22Rv1 (cell line): Measurements from ENCODE around the gene TPPP.

Experiments
- H3K27ac ChIP-seq: fragments of 450-650 bp; 2 replicates; pipeline ENCODE4 v1.5.1; 2017
- CTCF ChIP-seq: fragments of 450-650 bp; IDR thresholded peaks from 2 replicates; pipeline ENCODE4 v1.5.1; 2017; ENCODE audit warnings: mild to moderate bottlenecking
- ZFX ChIP-seq: fragments of 450-650 bp; IDR thresholded peaks from 2 replicates; pipeline ENCODE4 v1.6.1; 2017; ENCODE audit warnings: antibody characterized with exemption, borderline replicate concordance

Gene TPPP

GRCh38 chr5:620586-621180 lies 72.5 kb downstream of the TPPP start:
- no peak for TF ChIP-seq CTCF

GRCh38 chr5:620152-620551 lies 73.0 kb downstream of the TPPP start:
- H3K27ac ChIP-seq = no peak overlapping the region
- TF ChIP-seq ZFX = no peak

More at GRCh38 chr5:620586-621180, 72.5 kb downstream of the TPPP start:
- H3K27ac ChIP-seq = no peak overlapping the region

GRCh38 chr5:619444-619843 lies 73.7 kb downstream of the TPPP start:
- no peak overlapping the region for H3K27ac ChIP-seq
- TF ChIP-seq CTCF = no peak
- no peak for TF ChIP-seq ZFX

GRCh38 chr5:618450-618849 lies 74.7 kb downstream of the TPPP start:
- TF ChIP-seq CTCF = no peak
- TF ChIP-seq ZFX = no peak
- H3K27ac ChIP-seq = no peak overlapping the region

- TF ChIP-seq ZFX = no peak
- no peak for TF ChIP-seq CTCF
- H3K27ac ChIP-seq = no peak overlapping the region
Measured at GRCh38 chr5:617896-618295, 75.3 kb downstream of the TPPP start.

- no peak overlapping the region for H3K27ac ChIP-seq
- TF ChIP-seq CTCF = no peak
- TF ChIP-seq ZFX = no peak
Measured at GRCh38 chr5:616484-617039, 76.6 kb downstream of the TPPP start.

GRCh38 chr5:612498-613424 lies 80.4 kb downstream of the TPPP start:
- peak overlapping the region; percentile 58 for H3K27ac ChIP-seq

More at GRCh38 chr5:612498-613424, 80.4 kb downstream of the TPPP start:
- TF ChIP-seq ZFX (no peak), CTCF (no peak)
